Measurements from ENCODE around the gene UTP11. TPM values are rescaled to one million over a fixed set of nuclear protein-coding genes. Genes with fewer than 3 reads are reported as not detected.

The UTP11 gene
- total and polyA plus RNA-seq, 11 donors, result 30.7 to 51.6 (median 36.5) TPM

DNA sequence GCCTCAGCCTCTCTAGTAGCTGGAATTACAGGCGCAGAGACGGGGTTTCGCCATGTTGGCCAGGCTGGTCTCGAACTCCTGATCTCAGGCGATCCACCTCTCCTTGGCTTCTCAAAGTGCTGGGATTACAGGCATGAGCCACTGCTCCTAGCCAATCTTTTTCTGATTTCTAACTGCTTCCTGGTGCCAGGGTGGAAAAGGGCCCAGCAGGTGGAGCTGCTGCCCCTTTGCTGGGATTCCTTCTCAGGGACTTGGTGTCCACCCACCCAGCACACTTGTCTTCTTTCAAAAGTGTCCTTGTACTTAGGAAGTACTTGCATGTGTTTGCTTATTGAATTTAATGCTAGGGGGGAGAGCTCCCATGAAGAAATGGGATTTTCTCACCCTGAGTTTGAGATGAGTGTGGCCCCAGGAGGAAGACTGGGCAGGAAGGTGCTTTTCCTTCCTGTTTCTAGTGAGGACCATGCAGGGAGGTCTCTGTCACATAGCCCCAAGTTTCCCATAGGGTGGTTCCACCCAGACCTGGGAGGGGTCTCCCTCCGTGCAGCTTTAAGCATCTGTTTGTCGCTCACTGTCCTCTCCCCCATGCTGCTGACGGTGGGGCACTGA, 14.2 kb downstream of the UTP11 start:
- H3K4me3 ChIP-seq, result no peak overlapping the region
- no peak overlapping the region for H3K27ac ChIP-seq
- peaks cover 0 to 40% (median 21%) of the 10 kb centered on the region in 12 donors for H3K4me1 ChIP-seq
- no peak for ATAC-seq
- no peaks in the 10 kb centered on the region for H3K27me3 ChIP-seq
- H3K36me3 ChIP-seq, result peaks cover 0 to 53% (median 45%) of the 10 kb centered on the region in 9 donors
- 78 to 85% (median 82%) methylated on average over 8 of the region's 8 CpGs for WGBS, 4 donors
- no peak for DNase-seq
- TF ChIP-seq POLR2A (IDR thresholded peaks at IDR 0.05) (no peak), CTCF (IDR thresholded peaks at IDR 0.05) (peak; percentile 37 to 63 (median 51))
- no peaks in the 10 kb centered on the region for H3K9me3 ChIP-seq
- intact Hi-C loops (cut with DNase I), result loop anchor here in 8 of 10 donors (5.0 to 10.0 kb wide), 6 partner anchors 558 to 811 kb away; no protein-coding TSS in a partner anchor

- no peaks in the 10 kb centered on the region for H3K9me3 ChIP-seq
- TF ChIP-seq POLR2A (IDR thresholded peaks at IDR 0.05), result no peak
- peaks cover 0 to 40% (median 21%) of the 10 kb centered on the region in 12 donors for H3K4me1 ChIP-seq
- no peak overlapping the region for H3K27ac ChIP-seq
- DNase-seq (no peak), ATAC-seq (no peak)
- H3K27me3 ChIP-seq, result no peaks in the 10 kb centered on the region
- peaks cover 0 to 45% (median 38%) of the 10 kb centered on the region in 9 donors for H3K36me3 ChIP-seq
- intact Hi-C loops (cut with DNase I), result loop anchor here in 8 of 10 donors (5.0 to 10.0 kb wide), 6 partner anchors 557 to 810 kb away; no protein-coding TSS in a partner anchor
- no peak overlapping the region for H3K4me3 ChIP-seq
- 83 to 89% (median 86%) methylated on average over 19 of the region's 19 CpGs for WGBS, 4 donors
These were observed 14.9 kb downstream of the UTP11 start for GRCh38 chr1:38027201-38028104.

- peaks cover 0 to 37% (median 21%) of the 10 kb centered on the region in 12 donors for H3K4me1 ChIP-seq
- no peaks in the 10 kb centered on the region for H3K9me3 ChIP-seq
- TF ChIP-seq CTCF (IDR thresholded peaks at IDR 0.05) (no peak), POLR2A (IDR thresholded peaks at IDR 0.05) (no peak)
- intact Hi-C loops (cut with DNase I), result loop anchor here in 8 of 10 donors (5.0 to 10.0 kb wide), 6 partner anchors 557 to 809 kb away; no protein-coding TSS in a partner anchor
- no peaks in the 10 kb centered on the region for H3K27me3 ChIP-seq
- H3K36me3 ChIP-seq, result peaks cover 0 to 38% (median 31%) of the 10 kb centered on the region in 9 donors
- H3K4me3 ChIP-seq, result no peak overlapping the region
- H3K27ac ChIP-seq, result no peak overlapping the region
- 76 to 83% (median 80%) methylated on average over 3 of the region's 3 CpGs for WGBS, 4 donors
- no peak for ATAC-seq
- DNase-seq, result no peak
These were observed 15.6 kb downstream of the UTP11 start for GRCh38 chr1:38028105-38028591.

GRCh38 chr1:38028671-38029070, 16.1 kb downstream of the UTP11 start:
- 73 to 79% (median 75%) methylated on average over 2 of the region's 2 CpGs for WGBS, 4 donors
- DNase-seq, result no peak
- Histone ChIP-seq H3K36me3 (peaks cover 0 to 33% (median 25%) of the 10 kb centered on the region in 9 donors), H3K27ac (no peak overlapping the region), H3K27me3 (no peaks in the 10 kb centered on the region), H3K4me1 (peaks cover 0 to 37% (median 21%) of the 10 kb centered on the region in 12 donors), H3K4me3 (no peak overlapping the region), H3K9me3 (no peaks in the 10 kb centered on the region)
- intact Hi-C loops (cut with DNase I), result loop anchor here in 8 of 10 donors (1.0 to 10.0 kb wide), 7 partner anchors 38 to 809 kb away; partner anchors contain the start of gene SF3A3 (in 1 of the 8)
- no peak for ATAC-seq
- TF ChIP-seq CTCF (IDR thresholded peaks at IDR 0.05) (peak in 1 of 12 donors; percentile 4), POLR2A (IDR thresholded peaks at IDR 0.05) (no peak)

Data from heart left ventricle (tissue), 16 donors.